DMS153 treated with DMSO at 0.1 percent for 48 hours (cell line): ENCODE results near the gene IFITM1.
A peak's percentile ranks its signal among the peaks of the same experiment; 100 is the strongest.

Source experiments
- DNase-seq: peaks from one replicate; lab custom pipeline; 2025; ENCODE audit not compliant: unreplicated experiment; lab: John Stamatoyannopoulos, UW

The IFITM1 gene

DNA sequence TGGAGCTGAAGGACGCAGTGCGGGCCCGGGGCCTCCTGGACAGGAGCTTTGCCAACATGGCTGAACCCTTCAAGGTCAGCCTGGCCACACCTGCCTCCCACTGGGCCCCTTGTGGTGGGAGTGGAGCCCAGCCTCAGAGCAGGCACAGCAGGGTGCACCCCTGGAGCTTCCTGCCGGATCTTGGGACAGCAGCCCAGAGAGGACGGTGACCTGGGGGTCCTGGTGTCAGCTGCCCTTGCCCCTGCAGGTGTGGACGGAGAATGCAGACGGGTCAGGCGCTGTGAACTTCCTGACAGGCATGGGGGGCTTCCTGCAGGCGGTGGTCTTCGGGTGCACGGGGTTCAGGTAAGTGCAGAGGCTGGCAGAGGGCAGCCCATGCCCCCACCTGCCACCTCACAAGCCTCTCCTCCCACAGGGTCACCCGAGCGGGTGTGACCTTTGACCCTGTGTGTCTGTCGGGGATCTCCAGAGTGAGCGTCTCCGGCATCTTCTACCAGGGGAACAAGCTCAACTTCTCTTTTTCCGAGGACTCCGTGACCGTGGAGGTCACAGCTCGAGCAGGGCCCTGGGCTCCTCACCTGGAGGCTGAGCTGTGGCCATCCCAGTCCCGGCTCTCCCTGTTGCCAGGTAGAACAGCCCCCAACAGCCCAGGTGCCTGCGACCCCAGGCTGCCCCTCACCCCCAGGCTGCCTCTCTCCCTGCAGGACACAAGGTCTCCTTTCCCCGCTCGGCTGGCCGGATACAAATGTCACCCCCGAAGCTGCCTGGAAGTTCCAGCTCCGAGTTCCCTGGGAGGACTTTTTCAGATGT, 19.8 kb upstream of the IFITM1 start:
- DNase-seq, result no peak

DNA sequence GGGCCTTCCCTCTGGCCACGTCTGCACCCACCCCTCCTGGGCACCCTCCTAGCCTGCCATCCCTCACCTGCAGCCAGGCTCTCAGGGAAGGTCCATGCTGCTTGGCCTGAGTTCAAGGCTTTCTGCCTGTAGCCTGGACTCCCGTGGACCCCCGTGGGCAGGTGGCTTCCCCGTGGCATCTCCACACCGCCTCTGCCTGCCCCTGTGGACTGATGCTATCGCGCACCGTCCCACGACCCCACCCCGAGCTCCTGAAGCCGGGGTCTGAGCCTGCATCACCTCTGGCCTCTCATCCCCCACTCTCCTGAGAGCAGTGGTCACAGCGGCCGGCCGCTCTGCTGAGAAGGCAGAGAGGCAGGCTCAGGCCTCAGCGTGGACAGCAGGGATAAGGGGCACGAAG, 19.1 kb upstream of the IFITM1 start:
- no peak for DNase-seq

- DNase-seq, result no peak
These were observed 18.3 kb upstream of the IFITM1 start for GRCh38 chr11:295351-296170.

GRCh38 chr11:296171-297050, 17.4 kb upstream of the IFITM1 start:
- no peak for DNase-seq

DNA sequence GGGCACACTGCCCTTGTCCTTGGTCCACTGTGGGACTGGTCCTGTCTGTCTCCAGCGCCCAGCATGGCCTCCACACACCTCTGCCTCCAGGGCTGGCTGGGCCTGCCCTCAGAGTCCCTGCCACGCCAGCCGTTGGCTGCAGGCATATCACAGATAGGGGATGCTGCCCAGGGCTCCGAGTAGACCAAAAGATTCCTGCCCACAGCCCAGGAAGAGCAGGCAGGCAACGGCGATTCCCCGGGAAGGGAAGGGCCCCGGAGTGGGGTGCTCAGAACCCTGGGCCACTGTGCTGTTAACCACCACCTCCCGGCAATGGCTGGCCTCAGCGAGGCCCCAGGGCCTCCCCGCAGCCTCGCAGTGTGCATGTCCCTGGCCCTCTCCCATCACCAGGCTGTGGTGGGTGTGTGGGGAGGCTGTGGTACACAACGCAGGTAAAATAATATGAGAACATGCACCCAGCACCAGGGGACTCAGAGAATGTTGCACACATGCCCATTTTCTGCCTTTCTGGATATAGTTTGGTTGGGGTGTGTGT, 16.7 kb upstream of the IFITM1 start:
- no peak for DNase-seq

DNA sequence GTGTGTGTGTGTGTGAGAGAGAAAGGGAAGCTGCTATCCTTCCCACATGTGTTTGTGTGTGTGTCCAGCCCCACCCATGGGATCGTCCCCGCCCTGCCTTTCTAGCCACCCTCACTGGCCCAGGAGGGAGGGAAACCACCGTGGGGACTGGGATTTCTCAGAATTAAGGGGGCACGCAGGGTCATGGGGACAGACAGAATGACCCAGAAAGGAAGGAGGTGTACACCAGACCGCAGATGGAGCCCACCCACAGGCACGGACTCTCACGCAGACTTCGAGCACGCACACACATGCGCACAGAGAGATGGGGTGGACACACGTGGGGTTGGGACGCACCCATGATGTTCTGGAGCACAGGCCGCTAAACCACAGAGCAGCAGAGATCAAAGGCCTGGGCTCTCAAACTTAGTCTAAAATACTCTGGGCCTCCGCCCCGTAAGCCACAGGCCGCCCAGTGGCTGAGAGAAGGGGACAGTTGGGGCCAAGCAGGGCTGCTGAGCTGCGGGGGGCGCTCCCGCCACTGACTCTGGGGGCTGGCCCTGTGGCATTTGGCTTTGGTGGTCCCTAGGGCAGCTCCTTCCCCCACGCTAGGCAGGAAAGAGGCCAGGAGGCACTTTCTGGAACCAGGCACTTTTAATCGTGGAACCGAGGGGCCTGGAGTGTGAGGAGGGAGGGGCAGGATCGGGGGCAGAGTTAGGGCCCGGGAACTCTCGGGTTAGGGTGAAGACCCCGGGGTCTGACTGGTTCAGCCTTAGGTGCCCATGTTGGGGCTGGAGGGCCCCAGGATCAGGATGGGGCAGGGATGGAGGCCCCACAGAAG, 16.0 kb upstream of the IFITM1 start:
- DNase-seq, result no peak

DNA sequence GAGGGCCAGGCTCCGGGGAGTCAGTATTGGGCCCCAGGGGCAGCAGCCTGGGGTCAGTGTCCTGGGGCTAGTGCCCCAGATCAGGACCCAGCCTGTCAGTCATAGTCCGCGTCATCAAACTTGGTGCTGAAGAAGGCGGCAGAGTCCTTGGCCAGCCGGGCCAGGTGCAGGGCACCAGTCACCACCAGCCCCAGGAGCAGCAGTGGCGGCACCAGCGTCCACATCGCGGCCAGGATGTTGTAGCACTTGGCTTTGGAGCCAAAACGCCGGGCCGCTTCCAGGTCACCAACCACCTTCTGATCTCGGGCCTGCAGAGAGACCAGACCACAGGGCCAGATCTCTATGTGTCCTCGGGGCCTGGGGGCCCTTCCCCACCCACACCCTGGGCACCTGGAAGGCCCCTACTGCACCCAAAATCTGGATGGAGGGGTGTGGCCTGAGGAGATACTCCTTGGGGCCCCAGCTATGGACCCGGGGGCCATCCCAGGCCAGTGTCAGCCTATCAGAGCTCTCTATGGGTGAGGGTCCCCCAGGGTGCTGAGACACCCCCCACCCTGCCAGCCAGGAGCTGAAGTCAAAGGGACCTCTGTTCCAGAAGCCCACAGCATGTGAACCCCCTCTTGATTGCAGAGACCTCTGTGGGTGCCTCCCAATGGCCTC, 15.3 kb upstream of the IFITM1 start:
- DNase-seq, result no peak

GRCh38 chr11:299081-299891, 14.6 kb upstream of the IFITM1 start, which contains the start of gene IFITM5:
IFITM5 (minus strand) TSS chr11:299526; CDS start chr11:299490, 36 bp downstream.
- no peak for DNase-seq

GRCh38 chr11:299951-300735, 13.7 kb upstream of the IFITM1 start:
- DNase-seq, result no peak

DNA sequence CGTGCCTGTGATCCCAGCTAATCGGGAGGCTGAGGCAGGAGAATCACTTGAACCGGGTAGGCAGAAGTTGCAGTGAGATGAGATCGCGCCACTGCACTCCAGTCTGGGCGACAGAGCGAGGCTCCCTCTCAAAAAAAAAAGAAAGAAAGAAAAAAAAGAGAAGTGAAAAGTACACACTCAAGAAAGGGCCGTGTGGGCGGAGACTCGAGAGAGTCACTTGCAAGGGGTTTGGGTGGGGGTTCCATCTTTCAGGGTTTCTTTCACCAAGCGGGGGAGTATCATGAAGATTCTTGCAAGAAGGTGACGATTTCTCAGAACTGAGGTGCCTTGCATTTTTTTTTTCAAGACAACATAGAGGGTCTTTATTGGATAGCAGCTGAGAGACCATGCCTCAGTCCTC, 10.5 kb upstream of the IFITM1 start:
- DNase-seq, result no peak

DNA sequence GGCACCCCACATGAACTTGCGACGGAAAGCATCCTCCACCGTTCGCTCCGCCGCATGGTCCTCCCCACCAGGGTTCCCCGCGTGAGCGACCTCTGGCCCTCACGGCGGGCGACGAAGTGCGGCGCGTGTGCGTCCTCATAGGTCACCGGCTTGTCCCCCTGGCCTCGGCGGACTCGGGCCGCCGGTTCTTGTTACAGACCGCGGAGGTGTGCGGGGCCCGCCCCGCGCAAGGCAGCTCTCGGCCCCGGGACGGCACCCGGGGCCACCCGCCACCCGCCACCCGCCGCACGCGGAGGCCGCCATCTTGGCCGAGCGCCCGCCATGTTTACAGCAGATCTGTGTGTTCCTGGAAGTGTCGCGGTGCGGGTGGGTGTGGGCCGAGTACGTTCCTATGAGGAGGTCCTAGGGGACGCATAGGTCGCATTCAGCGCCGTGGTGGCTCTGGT, 9.8 kb upstream of the IFITM1 start:
- no peak for DNase-seq

DNA sequence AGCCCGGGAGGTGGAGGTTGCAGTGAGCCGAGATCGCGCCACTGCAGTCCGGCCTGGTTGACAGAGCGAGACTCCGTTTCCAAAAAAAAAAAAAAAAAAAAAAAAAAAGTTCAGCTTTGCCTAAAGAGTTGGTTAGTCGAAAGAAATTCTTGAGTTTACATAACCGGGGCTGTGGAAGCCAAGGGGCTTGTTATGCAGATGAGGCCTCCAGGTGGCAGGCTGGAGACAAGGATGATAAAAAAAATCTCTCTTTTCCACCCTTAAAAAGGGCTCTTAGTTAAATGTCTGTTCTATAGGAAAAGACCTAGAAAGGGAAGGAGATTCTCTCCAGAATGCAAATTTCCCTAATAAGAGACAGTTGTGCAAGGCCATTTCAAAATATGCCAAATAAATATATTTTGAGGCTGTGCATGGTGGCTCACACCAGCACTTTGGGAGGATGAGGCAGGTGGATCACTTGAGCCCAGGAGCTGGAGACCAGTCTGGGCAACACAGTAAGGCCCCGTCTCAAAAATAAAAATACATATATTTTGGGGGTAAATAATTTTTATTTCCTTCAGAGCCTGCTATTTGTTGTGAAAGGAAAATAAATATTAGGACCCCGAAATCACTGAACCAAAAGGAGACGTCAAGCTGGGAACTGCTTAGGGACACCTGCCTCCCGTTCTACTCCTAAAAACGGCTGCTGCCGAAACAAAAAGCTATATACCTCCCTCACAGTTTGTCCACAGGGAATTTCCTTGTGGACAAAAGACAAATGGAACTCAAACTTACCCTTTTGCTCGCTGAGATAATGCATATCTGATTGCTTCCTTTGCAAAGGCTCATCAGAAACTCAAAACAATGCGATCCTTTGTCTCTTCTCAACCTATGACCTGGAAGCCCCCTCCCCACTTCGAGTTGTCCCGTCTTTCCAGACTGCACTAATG, 8.7 kb upstream of the IFITM1 start:
- peak; percentile 37 for DNase-seq

DNA sequence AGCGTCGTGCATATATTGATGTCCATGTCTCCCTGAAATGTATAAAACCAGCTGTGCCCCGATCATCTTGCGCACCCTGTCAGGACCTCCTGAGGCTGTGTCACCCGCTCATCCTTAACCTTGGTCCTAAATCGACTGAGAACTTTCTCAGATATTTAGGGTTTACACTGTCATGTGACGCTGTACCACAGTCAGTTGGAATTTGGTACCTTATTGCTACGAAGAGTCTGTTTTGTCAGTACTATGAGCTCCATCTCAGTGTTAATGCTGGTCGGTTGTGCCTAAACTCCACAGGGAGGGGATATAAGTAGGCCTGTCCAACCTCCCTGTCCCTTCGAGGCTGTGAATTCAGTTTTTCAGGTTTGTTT, 8.0 kb upstream of the IFITM1 start:
- DNase-seq, result no peak

DNA sequence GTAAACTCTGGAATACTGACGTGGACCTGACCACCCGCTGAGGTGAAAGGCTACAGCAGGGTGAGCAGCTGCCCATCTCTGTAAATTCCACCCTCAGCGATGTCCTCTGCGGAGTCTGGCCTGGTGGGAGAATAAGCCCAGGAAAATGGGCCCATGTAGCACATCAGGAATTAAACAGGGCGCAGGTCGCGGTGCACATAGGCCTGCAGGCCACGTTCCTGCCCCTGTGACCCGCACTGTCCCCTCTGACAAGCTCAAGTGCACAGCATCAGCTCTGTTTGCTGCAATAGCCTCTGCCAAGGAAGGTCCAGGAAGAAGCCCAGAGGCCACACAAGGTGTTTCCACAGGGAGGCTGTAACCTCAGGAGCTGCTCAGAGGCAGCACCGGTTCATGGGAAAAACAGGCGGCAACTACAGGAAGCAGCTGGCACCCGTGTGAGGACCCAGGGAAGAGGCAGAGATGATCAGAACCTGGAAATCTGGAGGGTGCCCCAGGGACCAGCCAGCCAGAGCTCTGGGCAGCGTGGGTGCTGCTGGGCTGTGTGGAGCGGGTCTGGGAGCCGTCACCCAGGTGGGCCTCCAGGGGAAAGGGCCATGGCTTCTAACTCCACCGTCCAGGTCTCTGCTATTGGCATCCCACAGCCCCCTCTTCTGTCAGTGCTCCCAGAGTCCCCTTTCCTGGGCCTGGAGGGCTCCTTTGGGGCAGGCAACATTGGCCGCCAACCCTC, 7.0 kb upstream of the IFITM1 start:
- no peak for DNase-seq

DNA sequence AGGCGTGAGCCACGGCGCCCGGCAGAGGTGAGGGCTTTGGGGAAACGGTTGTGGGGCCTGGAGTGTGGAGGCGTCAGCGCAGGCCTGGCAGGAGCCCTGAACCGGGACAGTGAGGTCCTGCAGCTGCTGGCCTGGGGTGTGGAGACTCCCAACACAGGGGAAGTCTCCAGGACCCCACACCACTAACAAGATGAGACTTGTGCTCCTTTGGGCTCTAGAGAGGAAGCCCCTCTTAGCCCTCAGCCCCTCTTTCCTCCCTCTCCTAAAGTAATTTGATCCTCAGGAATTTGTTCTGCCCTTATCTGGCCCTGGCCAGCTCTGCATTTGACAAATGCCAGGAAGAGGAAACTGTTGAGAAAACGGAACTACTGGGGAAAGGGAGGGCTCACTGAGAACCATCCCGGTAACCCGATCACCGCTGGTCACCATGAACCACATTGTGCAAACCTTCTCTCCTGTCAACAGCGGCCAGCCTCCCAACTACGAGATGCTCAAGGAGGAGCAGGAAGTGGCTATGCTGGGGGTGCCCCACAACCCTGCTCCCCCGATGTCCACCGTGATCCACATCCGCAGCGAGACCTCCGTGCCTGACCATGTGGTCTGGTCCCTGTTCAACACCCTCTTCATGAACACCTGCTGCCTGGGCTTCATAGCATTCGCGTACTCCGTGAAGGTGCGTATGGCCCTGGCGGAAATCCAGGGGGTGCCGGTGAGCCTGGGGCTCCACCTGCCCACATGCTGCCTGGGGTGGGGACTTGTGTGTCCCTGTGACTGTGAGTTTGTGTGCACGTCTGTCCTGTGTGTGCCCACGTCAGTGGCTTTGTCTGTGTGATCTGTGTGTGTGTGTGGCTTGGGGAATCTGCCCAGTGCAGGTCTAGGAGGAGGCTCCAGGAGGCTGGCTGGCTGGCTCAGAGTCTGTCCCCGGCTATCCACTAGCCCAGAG, 5.8 kb upstream of the IFITM1 start, which contains the start of gene IFITM2:
IFITM2 (plus strand) TSS at position 51 of the 943 bp plus-strand sequence; CDS start at position 428, 377 bp downstream.
- DNase-seq, result peak; percentile 22
